LNCaP clone FGC (cell line): ENCODE results near the gene CES2.

Experiments used
- DNase-seq: peaks from one replicate; pipeline ENCODE4 v3.0.0-alpha.2; 2011; ENCODE audit warnings: low read depth
- H3K4me3 ChIP-seq: 2 replicates; pipeline ENCODE4 v1.5.1; 2011; ENCODE audit warnings: mild to moderate bottlenecking, low read depth, low read length, control low read depth
- CTCF ChIP-seq: IDR thresholded peaks from 2 replicates; pipeline ENCODE4 v1.5.1; 2012; ENCODE audit warnings: mild to moderate bottlenecking; ENCODE audit not compliant: control insufficient read depth, insufficient read depth; ENCODE audit errors: extremely low read depth

The CES2 gene

DNA sequence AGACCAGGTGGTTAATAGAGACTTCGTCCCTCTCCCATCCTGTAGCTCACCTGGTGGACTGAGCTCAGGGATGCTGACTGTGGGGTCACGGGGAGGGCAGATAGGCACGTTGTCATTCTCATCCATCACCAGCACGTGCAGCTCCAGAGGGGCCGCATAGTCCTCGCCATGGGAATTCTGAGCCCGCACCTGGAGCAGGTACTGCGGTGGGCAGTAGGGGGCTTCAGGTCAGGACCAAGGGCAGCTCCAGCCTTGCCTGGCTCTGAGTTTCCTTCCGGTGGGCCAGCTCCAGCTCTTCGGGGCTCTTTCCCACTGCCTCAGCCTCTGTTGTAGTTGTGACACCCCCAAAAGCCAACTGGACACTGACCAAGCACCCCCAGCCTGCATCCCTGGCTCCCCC is 22.2 kb upstream of the CES2 start:
- no peak for DNase-seq
- no peak for TF ChIP-seq CTCF
- H3K4me3 ChIP-seq = no peak overlapping the region

GRCh38 chr16:66913711-66914110 is 21.6 kb upstream of the CES2 start:
- TF ChIP-seq CTCF = no peak
- no peak overlapping the region for H3K4me3 ChIP-seq
- no peak for DNase-seq

DNA sequence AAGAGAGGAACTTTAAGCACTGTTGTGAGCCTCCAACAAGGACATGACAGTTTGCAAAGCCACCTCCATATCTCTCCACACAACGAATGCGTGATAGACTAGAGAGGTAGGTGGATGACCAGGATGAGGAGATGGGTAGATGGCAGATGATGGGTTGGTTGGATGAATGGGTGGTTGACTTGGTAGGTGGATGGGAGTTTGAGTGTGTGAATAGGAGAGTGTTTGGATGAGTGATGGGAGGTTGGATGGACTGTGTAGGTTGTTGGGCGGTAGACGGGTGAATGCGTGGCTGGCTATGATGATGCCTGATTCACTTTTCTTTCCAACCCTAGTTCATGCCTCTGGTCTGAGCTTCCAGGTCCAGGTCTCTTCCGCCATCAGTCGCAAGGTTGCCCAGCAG is 20.8 kb upstream of the CES2 start:
- no peak overlapping the region for H3K4me3 ChIP-seq
- no peak for DNase-seq
- no peak for TF ChIP-seq CTCF

DNA sequence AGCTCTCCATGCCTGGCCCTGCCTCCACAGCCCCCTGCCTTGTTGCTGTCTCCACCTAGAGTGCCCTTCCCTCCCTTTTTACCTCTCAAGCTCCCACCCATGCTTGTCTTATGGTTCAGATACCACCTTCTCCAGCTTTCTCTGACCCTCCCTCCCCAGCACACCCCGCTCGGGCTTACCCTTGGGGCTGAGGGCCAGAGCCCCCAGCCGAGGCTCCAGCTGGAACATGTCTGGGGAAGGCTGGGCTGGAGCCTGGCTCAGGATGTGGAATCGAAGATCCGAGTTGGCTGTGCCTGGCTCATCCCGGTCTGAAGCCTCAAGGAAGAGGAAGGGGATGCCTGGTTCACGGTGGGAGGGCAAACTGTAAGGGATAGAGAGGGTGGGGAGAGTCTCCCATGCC is 20.3 kb upstream of the CES2 start:
- H3K4me3 ChIP-seq = no peak overlapping the region
- TF ChIP-seq CTCF = no peak
- DNase-seq = no peak

GRCh38 chr16:66916518-66916917 is 18.8 kb upstream of the CES2 start:
- no peak for TF ChIP-seq CTCF
- no peak for DNase-seq
- H3K4me3 ChIP-seq = no peak overlapping the region

- no peak overlapping the region for H3K4me3 ChIP-seq
- TF ChIP-seq CTCF = no peak
- DNase-seq = no peak
These were observed 17.6 kb upstream of the CES2 start for GRCh38 chr16:66917741-66918140.

DNA sequence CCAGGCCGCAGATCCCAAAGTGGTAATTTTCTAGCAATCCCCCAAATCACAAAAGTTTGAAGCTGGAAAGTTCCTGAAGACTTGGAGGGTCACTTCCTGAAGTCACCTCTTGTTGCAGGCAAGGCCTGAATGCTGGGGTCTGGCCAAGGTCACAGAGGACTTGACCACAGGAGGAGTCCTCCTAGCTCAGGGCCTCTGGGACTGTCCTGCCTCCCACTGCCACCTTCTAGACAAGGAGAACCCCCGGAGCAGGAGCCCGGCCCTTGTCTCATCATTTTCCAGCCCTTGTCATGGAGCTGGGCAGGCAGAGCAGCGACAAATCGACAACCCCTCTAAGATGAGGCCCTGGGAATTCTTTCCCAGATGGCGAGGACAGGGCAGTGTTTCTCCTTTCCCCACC is 17.0 kb upstream of the CES2 start:
- no peak for DNase-seq
- H3K4me3 ChIP-seq = no peak overlapping the region
- TF ChIP-seq CTCF = no peak
